ENCODE data around the gene SLC8A1. TPM values are rescaled to one million over a fixed set of nuclear protein-coding genes. Genes with fewer than 3 reads are reported as not detected.

Gene SLC8A1
- total RNA-seq, 4 donors from 2014 or later = 8.1 to 22.9 (median 9.3) TPM

GRCh38 chr2:40113272-40113968 lies 338.5 kb downstream of the SLC8A1 start:
- WGBS, 2 donors = 57 to 60% methylated on average over 4 of the region's 4 CpGs
- H3K27ac ChIP-seq = no peak overlapping the region
- DNase-seq (ENCODE audit: low spot score in 2 of 2) = no peak
- no peak overlapping the region for H3K4me3 ChIP-seq
- TF ChIP-seq, protein P1, sequence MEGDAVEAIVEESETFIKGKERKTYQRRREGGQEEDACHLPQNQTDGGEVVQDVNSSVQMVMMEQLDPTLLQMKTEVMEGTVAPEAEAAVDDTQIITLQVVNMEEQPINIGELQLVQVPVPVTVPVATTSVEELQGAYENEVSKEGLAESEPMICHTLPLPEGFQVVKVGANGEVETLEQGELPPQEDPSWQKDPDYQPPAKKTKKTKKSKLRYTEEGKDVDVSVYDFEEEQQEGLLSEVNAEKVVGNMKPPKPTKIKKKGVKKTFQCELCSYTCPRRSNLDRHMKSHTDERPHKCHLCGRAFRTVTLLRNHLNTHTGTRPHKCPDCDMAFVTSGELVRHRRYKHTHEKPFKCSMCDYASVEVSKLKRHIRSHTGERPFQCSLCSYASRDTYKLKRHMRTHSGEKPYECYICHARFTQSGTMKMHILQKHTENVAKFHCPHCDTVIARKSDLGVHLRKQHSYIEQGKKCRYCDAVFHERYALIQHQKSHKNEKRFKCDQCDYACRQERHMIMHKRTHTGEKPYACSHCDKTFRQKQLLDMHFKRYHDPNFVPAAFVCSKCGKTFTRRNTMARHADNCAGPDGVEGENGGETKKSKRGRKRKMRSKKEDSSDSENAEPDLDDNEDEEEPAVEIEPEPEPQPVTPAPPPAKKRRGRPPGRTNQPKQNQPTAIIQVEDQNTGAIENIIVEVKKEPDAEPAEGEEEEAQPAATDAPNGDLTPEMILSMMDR (IDR thresholded peaks at IDR 0.05) = no peak
- TF ChIP-seq EP300 (IDR thresholded peaks at IDR 0.05) (no peak), POLR2A (IDR thresholded peaks at IDR 0.05) (no peak)
- H3K36me3 ChIP-seq = no peaks in the 10 kb centered on the region
- no peaks in the 10 kb centered on the region for H3K4me1 ChIP-seq
- no peaks in the 10 kb centered on the region for H3K27me3 ChIP-seq
- no peaks in the 10 kb centered on the region for H3K9me3 ChIP-seq

GRCh38 chr2:40109381-40109780 lies 342.5 kb downstream of the SLC8A1 start:
- Histone ChIP-seq H3K36me3 (no peaks in the 10 kb centered on the region), H3K4me3 (no peak overlapping the region), H3K27ac (no peak overlapping the region), H3K27me3 (no peaks in the 10 kb centered on the region), H3K4me1 (no peaks in the 10 kb centered on the region), H3K9me3 (no peaks in the 10 kb centered on the region)
- TF ChIP-seq, protein P1 (IDR thresholded peaks at IDR 0.05) = no peak
- TF ChIP-seq EP300 (IDR thresholded peaks at IDR 0.05) (no peak), POLR2A (IDR thresholded peaks at IDR 0.05) (no peak)
- DNase-seq (ENCODE audit: low spot score in 2 of 2) = no peak
- WGBS, 2 donors = 92 to 94% methylated on average over 4 of the region's 4 CpGs

- TF ChIP-seq EP300 (IDR thresholded peaks at IDR 0.05) = no peak
- TF ChIP-seq, protein P1 (IDR thresholded peaks at IDR 0.05) = no peak
- TF ChIP-seq POLR2A (IDR thresholded peaks at IDR 0.05) = no peak
- DNase-seq (ENCODE audit: low spot score in 2 of 2) = no peak
- no peak overlapping the region for H3K4me3 ChIP-seq
- no peak overlapping the region for H3K27ac ChIP-seq
- H3K9me3 ChIP-seq = no peaks in the 10 kb centered on the region
- WGBS, 2 donors = 66 to 81% methylated on average over 4 of the region's 4 CpGs
- H3K36me3 ChIP-seq = no peaks in the 10 kb centered on the region
- H3K27me3 ChIP-seq = no peaks in the 10 kb centered on the region
- no peaks in the 10 kb centered on the region for H3K4me1 ChIP-seq
These were observed 343.0 kb downstream of the SLC8A1 start for GRCh38 chr2:40108851-40109250.

GRCh38 chr2:40106061-40106460 lies 345.8 kb downstream of the SLC8A1 start:
- DNase-seq (ENCODE audit: low spot score in 2 of 2) = no peak
- H3K4me3 ChIP-seq = no peak overlapping the region
- no peak overlapping the region for H3K27ac ChIP-seq
- H3K36me3 ChIP-seq = no peaks in the 10 kb centered on the region
- no peaks in the 10 kb centered on the region for H3K27me3 ChIP-seq
- WGBS, 2 donors = 86 to 92% methylated on average over 2 of the region's 2 CpGs
- peaks cover 0 to 12% (median 1%) of the 10 kb centered on the region in 4 donors for H3K4me1 ChIP-seq
- TF ChIP-seq POLR2A (IDR thresholded peaks at IDR 0.05) (no peak), EP300 (IDR thresholded peaks at IDR 0.05) (no peak)
- TF ChIP-seq, protein P1 (IDR thresholded peaks at IDR 0.05) = no peak
- no peaks in the 10 kb centered on the region for H3K9me3 ChIP-seq

DNA sequence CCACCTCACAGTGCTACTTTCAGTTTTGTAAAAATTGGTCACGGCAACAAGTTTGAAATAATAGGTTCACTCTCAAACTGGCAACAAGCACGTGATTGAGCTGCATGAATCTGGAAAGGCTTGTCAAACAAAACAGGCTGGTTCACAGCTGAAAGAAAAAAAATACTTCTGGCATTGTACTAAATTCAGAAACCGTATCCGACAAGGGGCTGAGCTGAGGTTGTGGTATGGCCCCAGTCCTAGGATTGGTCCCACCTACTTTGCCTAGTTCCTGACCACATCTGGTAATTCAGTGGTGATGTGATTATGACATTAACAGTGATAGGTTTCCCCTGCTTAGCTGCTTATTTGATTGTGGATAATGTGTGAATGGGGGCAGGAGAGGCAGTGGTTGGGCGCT lies 346.3 kb downstream of the SLC8A1 start:
- Histone ChIP-seq H3K4me3 (no peak overlapping the region), H3K9me3 (no peaks in the 10 kb centered on the region), H3K4me1 (peaks cover 0 to 12% (median 1%) of the 10 kb centered on the region in 4 donors), H3K27ac (no peak overlapping the region), H3K36me3 (no peaks in the 10 kb centered on the region), H3K27me3 (no peaks in the 10 kb centered on the region)
- WGBS, 2 donors = 47 to 57% methylated on average over 5 of the region's 5 CpGs
- TF ChIP-seq POLR2A (IDR thresholded peaks at IDR 0.05) (no peak), EP300 (IDR thresholded peaks at IDR 0.05) (no peak)
- TF ChIP-seq, protein P1 (IDR thresholded peaks at IDR 0.05) = no peak
- no peak for DNase-seq (ENCODE audit: low spot score in 2 of 2)

Data from tibial nerve (tissue), 4 donors.